ENCODE results near the gene NFIC. TPM values are rescaled to one million over a fixed set of nuclear protein-coding genes. Genes with fewer than 3 reads are reported as not detected.

NFIC gene
- total RNA-seq, 4 donors from 2014 or later, result 125 to 285 (median 155) TPM

DNA sequence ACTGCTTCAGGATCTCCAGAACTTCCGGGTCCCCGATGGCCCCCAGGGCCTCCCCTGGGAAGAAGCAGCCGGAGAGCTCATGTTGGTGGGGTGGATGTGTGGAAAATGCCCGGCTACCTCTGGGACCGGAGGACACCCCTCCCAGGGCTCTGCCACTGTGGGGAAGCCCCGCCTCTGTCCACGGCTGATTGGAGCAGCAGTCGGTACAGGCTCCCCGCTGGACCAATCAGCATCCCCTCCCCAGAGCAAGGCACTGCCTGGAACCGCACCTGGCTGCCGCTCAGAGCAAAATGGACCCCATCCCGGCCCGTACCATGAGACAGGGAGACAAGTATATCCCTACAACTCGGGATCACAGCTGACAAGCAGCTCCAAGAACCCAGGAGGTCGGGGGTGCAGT lies 127.7 kb downstream of the NFIC start:
- TF ChIP-seq, protein P1, sequence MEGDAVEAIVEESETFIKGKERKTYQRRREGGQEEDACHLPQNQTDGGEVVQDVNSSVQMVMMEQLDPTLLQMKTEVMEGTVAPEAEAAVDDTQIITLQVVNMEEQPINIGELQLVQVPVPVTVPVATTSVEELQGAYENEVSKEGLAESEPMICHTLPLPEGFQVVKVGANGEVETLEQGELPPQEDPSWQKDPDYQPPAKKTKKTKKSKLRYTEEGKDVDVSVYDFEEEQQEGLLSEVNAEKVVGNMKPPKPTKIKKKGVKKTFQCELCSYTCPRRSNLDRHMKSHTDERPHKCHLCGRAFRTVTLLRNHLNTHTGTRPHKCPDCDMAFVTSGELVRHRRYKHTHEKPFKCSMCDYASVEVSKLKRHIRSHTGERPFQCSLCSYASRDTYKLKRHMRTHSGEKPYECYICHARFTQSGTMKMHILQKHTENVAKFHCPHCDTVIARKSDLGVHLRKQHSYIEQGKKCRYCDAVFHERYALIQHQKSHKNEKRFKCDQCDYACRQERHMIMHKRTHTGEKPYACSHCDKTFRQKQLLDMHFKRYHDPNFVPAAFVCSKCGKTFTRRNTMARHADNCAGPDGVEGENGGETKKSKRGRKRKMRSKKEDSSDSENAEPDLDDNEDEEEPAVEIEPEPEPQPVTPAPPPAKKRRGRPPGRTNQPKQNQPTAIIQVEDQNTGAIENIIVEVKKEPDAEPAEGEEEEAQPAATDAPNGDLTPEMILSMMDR (IDR thresholded peaks at IDR 0.05), result no peak
- Histone ChIP-seq H3K27ac (no peak overlapping the region), H3K9me3 (no peaks in the 10 kb centered on the region), H3K4me3 (no peak overlapping the region), H3K36me3 (peaks cover 0 to 80% of the 10 kb centered on the region in 2 donors), H3K4me1 (peaks cover 0 to 6% (median 0%) of the 10 kb centered on the region in 3 donors), H3K27me3 (no peaks in the 10 kb centered on the region)
- 100% methylated on average over 1 of the region's 15 CpGs; no CpG with 5 or more reads in 1 of the 2 donors for WGBS, 2 donors (ENCODE audit: low coverage in 1 of 2)
- no peak for ATAC-seq

DNA sequence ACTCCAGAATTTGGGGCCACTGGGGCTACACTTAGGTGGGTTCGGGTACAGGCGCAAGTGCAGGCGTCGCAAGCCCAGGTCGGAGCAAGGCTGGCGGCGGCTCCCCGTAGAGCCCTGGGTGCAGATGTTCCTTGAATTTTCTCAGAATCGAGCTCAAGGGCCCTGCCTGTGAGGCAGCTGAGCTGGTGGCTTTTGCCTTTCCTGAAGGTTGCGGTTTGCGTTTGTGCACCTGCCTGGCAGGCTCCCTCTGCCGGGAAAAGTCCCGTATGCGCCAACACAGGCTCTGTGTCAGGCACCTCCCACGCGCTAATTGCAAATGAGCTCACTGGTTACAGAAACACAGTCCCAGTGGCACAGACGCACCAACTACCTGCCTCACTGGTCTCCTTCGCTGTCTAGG lies 128.2 kb downstream of the NFIC start:
- no peak overlapping the region for H3K27ac ChIP-seq
- peaks cover 0 to 80% of the 10 kb centered on the region in 2 donors for H3K36me3 ChIP-seq
- ATAC-seq, result no peak
- WGBS, 2 donors (ENCODE audit: low coverage in 1 of 2), result 90 to 92% methylated on average over 4 to 12 of the region's 18 CpGs
- TF ChIP-seq, protein P1 (IDR thresholded peaks at IDR 0.05), result no peak
- TF ChIP-seq EP300 (IDR thresholded peaks at IDR 0.05) (no peak), POLR2AphosphoS5 (IDR thresholded peaks at IDR 0.05) (no peak), POLR2A (IDR thresholded peaks at IDR 0.05) (no peak)
- H3K4me3 ChIP-seq, result no peak overlapping the region
- peaks cover 0 to 11% (median 4%) of the 10 kb centered on the region in 3 donors for H3K4me1 ChIP-seq
- no peaks in the 10 kb centered on the region for H3K9me3 ChIP-seq
- H3K27me3 ChIP-seq, result no peaks in the 10 kb centered on the region

DNA sequence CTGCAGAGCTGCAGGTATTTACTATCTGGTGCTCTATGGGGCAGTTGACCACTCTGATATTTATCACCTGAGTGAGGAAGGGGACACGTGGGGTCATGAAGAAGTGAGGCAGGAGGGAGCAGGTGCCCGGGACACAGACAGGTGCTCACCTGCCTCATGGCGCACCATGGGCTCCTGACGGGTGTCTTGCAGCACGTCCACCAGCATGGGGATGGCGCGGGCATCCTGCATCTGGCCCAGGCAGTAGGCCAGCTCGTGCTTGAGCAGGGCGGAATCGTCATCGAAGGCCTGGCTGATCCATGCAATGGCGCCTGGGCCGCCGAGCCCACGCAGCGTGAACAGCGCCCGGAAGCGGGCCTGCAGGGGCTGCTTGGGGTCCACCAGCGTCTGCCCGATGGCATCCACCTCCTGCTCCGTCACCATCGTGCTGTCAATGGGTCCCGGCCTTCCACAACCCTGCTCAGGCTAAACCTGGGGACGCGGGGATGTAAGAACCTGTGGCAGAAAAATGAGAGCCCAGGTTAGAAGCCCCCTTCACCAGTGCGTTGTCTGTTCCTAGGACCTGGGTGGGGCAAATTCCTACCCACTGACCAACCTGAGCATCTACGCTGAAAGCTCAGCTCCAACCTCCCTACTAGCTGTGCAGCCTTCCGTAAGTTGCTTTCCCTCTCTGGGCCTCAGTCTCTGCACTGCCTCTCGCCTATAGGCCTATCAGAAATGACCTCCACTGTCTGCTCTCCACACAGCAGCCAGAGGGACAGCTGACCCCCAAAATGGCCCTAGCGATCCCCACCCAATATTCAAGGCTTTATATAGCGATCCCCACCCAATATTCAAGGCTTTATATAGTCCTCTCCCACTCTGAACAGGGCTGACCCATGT lies 130.2 kb downstream of the NFIC start:
- H3K9me3 ChIP-seq, result no peaks in the 10 kb centered on the region
- H3K36me3 ChIP-seq, result peaks cover 0 to 60% of the 10 kb centered on the region in 2 donors
- WGBS, 2 donors (ENCODE audit: low coverage in 1 of 2), result 92 to 100% methylated on average over 5 to 6 of the region's 32 CpGs
- no peak for ATAC-seq
- no peaks in the 10 kb centered on the region for H3K27me3 ChIP-seq
- no peak overlapping the region for H3K27ac ChIP-seq
- TF ChIP-seq, protein P1 (IDR thresholded peaks at IDR 0.05), result no peak
- no peak for TF ChIP-seq POLR2AphosphoS5 (IDR thresholded peaks at IDR 0.05)
- no peak for TF ChIP-seq EP300 (IDR thresholded peaks at IDR 0.05)
- TF ChIP-seq POLR2A (IDR thresholded peaks at IDR 0.05), result no peak
- no peak overlapping the region for H3K4me3 ChIP-seq
- H3K4me1 ChIP-seq, result peaks cover 0 to 25% (median 7%) of the 10 kb centered on the region in 3 donors

DNA sequence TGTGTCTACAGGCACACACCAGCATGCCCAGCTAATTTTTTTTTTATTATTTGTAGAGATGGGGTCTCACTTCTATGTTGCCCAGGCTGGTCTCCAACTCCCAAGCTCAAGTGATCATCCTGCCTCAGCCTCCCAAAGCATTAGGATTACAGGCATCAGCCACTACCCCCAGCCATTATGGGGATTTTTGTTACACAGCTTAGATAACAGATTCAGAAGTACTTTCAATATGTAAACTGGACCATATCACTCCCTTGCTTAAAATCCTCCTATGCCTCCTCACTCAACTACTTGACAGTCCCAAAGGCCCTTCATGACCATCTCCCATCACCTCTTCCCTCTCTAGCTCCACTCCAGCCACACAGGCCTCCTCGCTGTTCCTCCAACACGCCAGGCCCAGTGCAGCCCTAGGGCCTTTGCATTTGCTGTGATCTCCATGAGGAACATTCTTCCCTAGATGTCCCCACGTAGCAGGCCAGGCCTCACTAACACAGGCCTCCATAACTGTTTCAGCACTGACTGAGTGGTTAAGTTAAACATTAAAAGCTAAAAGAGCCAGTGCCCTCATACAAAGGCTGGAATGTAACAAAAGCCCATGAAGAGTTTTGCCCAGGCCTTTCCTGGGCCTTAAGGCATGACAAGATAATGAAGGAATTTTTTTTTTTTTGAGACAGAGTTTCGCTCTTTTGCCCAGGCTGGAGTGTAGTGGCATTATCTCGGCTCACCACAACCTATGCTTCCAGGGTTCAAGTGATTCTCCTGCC lies 131.6 kb downstream of the NFIC start:
- no peak for ATAC-seq
- H3K36me3 ChIP-seq, result peaks cover 0 to 47% of the 10 kb centered on the region in 2 donors
- H3K27ac ChIP-seq, result no peak overlapping the region
- 96 to 98% methylated on average over 4 to 5 of the region's 5 CpGs for WGBS, 2 donors (ENCODE audit: low coverage in 1 of 2)
- no peaks in the 10 kb centered on the region for H3K27me3 ChIP-seq
- TF ChIP-seq EP300 (IDR thresholded peaks at IDR 0.05) (no peak), POLR2AphosphoS5 (IDR thresholded peaks at IDR 0.05) (no peak), POLR2A (IDR thresholded peaks at IDR 0.05) (no peak)
- TF ChIP-seq, protein P1 (IDR thresholded peaks at IDR 0.05), result no peak
- H3K9me3 ChIP-seq, result no peaks in the 10 kb centered on the region
- H3K4me3 ChIP-seq, result no peak overlapping the region
- peaks cover 0 to 25% (median 7%) of the 10 kb centered on the region in 3 donors for H3K4me1 ChIP-seq

Data from gastroesophageal sphincter (tissue), 4 donors.